Psoas muscle (tissue), 8 donors: Measurements from ENCODE around the gene ABLIM2. TPM values are rescaled to one million over a fixed set of nuclear protein-coding genes. Genes with fewer than 3 reads are reported as not detected.

Experiments used
- ATAC-seq, 4 donors: fragments of 200-7000 bp; cut with Tn5 transposase; one replicate each; pipeline ENCODE4 v1.9.1; 2020; ENCODE audit warnings: moderate library complexity in 3 of 4, mild to moderate bottlenecking in 2 of 4
- DNase-seq, 2 donors: peaks; one replicate each; pipeline ENCODE4 v3.0.0-alpha.2; 2020
- H3K27ac ChIP-seq: fragments of 200-600 bp; one replicate; pipeline ENCODE4 v1.8.0; 2022
- H3K27me3 ChIP-seq, 3 donors: fragments of 200-600 bp in 1 of 3; one replicate each; pipeline versions ENCODE4 v1.6.1 to v1.8.0; 2013 to 2022; ENCODE audit warnings: low read length in 2 of 3, mild to moderate bottlenecking in 2 of 3, moderate library complexity in 1 of 3; ENCODE audit not compliant: insufficient read depth in 3 of 3
- H3K36me3 ChIP-seq, 2 donors: fragments of 200-600 bp in 1 of 2; one replicate each; pipeline versions ENCODE4 v1.6.1 to v1.8.0; 2013 to 2022; ENCODE audit warnings: low read depth in 1 of 2, mild to moderate bottlenecking in 1 of 2, moderate library complexity in 1 of 2; ENCODE audit not compliant: insufficient read depth in 1 of 2
- H3K4me1 ChIP-seq: fragments of 200-600 bp; one replicate; pipeline ENCODE4 v1.8.0; 2022
- H3K4me3 ChIP-seq: fragments of 200-600 bp; one replicate; pipeline ENCODE4 v1.8.0; 2022; ENCODE audit warnings: mild to moderate bottlenecking
- H3K9me3 ChIP-seq: fragments of 200-600 bp; one replicate; pipeline ENCODE4 v1.8.0; 2022
- WGBS, 3 donors: extraction: QIAGEN DNeasy Blood & Tissue Kit; methylation state at CpG; one replicate each; pipeline versions ENCODE4 v1.1.6 to v1.1.7; 2013; 5-methylcytosine and 5-hydroxymethylcytosine counted together
- intact Hi-C, 2 donors: fragments of 100-400 bp; cut with DNase I; formaldehyde crosslinking; loops; one replicate each; pipeline versions ENCODE4 v1.11.0 to v1.14.2; 2022
- polyA plus RNA-seq, 3 donors: library from polyadenylated mRNA; stranded (reverse); fragments of 200-250 nt; gene quantifications; one replicate each; pipeline ENCODE4 v1.2.3, GENCODE V29; 2013
- total RNA-seq, 4 donors: library from RNA; stranded (reverse); fragmentation: NEBNext Ultra II Directional in 2 of 4; extraction: Animal tissue kit (Norgen Biotek cat#: 25700) in 2 of 4; gene quantifications; one replicate each; pipeline versions ENCODE4 v1.2.1 to v1.2.4, GENCODE V29; 2021 to 2023
- TF ChIP-seq, protein P1 (sequence below): fragments of 200-600 bp; IDR thresholded peaks from one replicate; pipeline ENCODE4 v1.8.0; 2022; ENCODE audit warnings: antibody characterized with exemption
- donor health status: healthy with polysubstance abuse.
- donor health status: DM: no; HTN: no; CAD: no; lungs with moderate emphysema.
- donor health status: Bipolar disorder and iron deficiency.
- donor health status: healthy.
- donor health status: DM: yes; HTN: yes; CAD: no.
- donor health status: DM: no; HTN: no; CAD: no.
- donor health status: DM: no; HTN: no; CAD: no.
- donor health status: DM: yes; HTN: yes; CAD: no.

The ABLIM2 gene
- total and polyA plus RNA-seq, 7 donors: 82.2 to 956 (median 292) TPM

DNA sequence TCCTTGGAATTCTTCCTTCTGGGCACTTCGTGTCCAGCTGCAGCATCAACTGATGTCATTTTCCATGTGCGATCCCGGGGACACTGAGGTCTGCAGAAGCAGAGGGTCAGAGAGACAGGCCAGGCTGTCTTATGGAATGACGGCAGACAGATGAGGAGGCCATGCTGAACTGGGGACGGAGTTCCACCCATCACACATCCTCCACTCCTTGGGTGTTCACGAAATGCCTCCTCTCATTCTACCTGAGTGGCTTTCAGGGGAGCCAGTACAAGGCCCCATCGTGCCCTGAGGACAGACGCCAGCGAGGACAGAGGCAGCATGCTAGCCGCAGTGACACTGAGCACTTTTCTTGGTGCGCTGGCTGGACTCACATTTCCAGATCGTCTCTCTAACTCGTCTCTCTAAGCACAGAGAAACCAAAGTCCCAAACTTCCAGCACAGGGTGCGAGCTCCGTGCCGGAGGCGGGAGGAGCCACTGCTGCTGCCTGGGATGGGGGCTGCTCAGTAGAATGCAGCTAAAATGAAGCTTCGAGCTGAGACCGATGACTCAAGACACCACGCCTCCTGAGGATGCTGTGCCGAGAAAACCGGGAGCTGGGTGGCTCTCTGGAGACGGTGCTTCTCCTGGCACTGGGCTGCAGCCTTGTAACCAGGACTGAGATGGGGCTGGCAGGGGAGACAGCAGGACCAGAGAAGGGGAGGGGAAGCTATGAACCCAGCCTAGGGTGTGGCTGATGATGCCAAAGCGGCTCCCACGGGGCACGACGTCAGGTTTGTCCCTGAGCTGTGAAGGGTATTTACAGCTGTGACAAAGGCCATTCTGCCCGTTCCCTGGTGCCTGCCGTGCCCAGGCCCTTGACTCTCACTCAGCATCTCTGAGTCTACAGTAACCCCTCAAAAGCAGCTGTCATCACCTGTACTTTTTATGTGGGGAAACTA, 8.2 kb downstream of the ABLIM2 start:
- Histone ChIP-seq H3K9me3 (no peaks in the 10 kb centered on the region), H3K4me1 (peaks cover 26% of the 10 kb centered on the region), H3K4me3 (no peak overlapping the region), H3K27me3 (no peaks in the 10 kb centered on the region), H3K27ac (peak overlapping the region; percentile 85), H3K36me3 (peaks cover 0 to 10% of the 10 kb centered on the region in 2 donors)
- intact Hi-C loops: no loop called here
- peak in 3 of 4 donors; percentile 29 to 61 (median 34) for ATAC-seq
- WGBS, 3 donors: 65 to 82% (median 71%) methylated on average over 29 of the region's 29 CpGs
- peak in 1 of 2 donors; percentile 70 for DNase-seq
- TF ChIP-seq, protein P1, sequence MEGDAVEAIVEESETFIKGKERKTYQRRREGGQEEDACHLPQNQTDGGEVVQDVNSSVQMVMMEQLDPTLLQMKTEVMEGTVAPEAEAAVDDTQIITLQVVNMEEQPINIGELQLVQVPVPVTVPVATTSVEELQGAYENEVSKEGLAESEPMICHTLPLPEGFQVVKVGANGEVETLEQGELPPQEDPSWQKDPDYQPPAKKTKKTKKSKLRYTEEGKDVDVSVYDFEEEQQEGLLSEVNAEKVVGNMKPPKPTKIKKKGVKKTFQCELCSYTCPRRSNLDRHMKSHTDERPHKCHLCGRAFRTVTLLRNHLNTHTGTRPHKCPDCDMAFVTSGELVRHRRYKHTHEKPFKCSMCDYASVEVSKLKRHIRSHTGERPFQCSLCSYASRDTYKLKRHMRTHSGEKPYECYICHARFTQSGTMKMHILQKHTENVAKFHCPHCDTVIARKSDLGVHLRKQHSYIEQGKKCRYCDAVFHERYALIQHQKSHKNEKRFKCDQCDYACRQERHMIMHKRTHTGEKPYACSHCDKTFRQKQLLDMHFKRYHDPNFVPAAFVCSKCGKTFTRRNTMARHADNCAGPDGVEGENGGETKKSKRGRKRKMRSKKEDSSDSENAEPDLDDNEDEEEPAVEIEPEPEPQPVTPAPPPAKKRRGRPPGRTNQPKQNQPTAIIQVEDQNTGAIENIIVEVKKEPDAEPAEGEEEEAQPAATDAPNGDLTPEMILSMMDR: no peak

DNA sequence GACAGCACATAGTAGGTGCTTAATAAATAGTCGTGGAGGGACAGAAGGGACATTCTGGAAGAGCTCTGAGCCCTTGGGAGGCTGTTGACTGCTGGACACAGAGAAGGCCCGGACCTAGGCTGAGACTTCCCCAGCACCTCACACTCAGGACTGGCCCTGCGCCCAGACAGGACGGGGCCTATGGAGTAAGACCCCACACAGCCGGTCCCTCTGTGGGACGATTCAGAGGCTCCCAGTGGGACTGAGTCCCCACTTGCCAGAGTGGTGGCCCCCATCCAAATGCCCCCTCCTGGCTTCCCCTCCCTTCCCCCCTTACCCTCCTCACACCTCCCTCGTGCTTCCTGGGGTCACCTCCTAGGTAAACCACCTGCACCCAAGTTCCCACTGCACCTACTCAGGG, 8.9 kb downstream of the ABLIM2 start:
- ATAC-seq (no peak), DNase-seq (no peak)
- intact Hi-C loops: no loop called here
- WGBS, 3 donors: 80 to 81% (median 80%) methylated on average over 7 of the region's 7 CpGs
- Histone ChIP-seq H3K4me3 (no peak overlapping the region), H3K9me3 (no peaks in the 10 kb centered on the region), H3K36me3 (peaks cover 0 to 10% of the 10 kb centered on the region in 2 donors), H3K4me1 (peaks cover 28% of the 10 kb centered on the region), H3K27ac (peak overlapping the region; percentile 85), H3K27me3 (no peaks in the 10 kb centered on the region)
- TF ChIP-seq, protein P1: no peak

DNA sequence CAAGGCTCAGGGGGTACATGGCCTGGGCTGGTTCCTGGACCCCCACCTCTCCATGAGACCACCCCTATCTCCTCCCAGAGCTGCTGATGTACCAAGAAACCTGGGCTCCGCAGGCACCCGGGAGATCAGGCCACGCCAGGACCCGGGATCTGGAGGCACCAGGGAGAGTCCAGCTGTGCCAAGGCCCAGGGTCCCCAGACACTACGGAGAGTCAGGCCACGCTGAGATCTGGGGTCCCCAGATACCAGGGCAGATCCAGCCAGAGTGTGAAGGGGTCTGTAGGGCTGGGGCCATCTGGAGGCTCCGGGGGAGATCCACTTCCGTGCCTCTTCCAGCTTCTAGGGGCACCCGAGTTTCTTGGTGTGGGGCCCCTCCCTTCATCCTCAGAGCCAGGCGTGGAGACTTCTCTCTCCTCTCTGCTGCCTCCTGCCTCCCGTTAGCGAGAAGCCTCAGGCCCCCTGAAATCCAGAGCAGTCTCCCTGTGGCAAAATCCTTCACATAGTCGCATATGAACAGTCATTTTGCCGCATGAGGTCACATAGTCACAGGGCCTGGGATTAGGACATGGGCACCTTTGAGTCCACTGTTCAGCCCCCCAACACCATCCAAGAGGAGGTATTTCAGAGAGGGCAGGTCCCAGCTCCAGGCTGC, 9.7 kb downstream of the ABLIM2 start:
- intact Hi-C loops: no loop called here
- Histone ChIP-seq H3K36me3 (peaks cover 0 to 10% of the 10 kb centered on the region in 2 donors), H3K27ac (peak overlapping the region; percentile 88), H3K4me3 (no peak overlapping the region), H3K27me3 (no peaks in the 10 kb centered on the region), H3K4me1 (peaks cover 34% of the 10 kb centered on the region), H3K9me3 (no peaks in the 10 kb centered on the region)
- 92 to 94% (median 92%) methylated on average over 14 of the region's 14 CpGs for WGBS, 3 donors
- TF ChIP-seq, protein P1: no peak
- DNase-seq (no peak), ATAC-seq (no peak)

DNA sequence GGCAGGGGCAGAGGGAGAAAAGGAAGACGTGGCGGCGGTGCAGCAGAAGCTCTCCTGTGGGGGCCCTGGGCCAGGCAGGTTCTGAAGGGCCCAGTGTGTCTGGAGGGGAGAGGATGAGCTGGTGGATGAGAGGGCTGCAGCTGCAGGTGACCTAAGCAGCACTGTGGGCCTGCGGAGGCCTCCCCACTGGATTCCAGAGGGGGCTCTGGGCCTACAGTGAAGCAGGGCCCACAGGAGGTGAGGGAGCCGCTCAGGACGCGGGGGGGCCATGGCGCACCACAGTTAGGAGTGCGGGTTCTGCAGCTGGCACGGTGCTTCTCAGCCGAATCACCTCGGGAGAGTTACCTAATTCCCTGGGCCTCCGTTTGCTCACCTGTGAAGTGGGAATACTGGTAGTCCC, 10.5 kb downstream of the ABLIM2 start:
- H3K27ac ChIP-seq: peak overlapping the region; percentile 88
- H3K4me3 ChIP-seq: no peak overlapping the region
- no peaks in the 10 kb centered on the region for H3K27me3 ChIP-seq
- peaks cover 0 to 10% of the 10 kb centered on the region in 2 donors for H3K36me3 ChIP-seq
- WGBS, 3 donors: 93 to 96% (median 95%) methylated on average over 13 of the region's 13 CpGs
- DNase-seq (no peak), ATAC-seq (no peak)
- TF ChIP-seq, protein P1: no peak
- H3K4me1 ChIP-seq: peaks cover 37% of the 10 kb centered on the region
- H3K9me3 ChIP-seq: no peaks in the 10 kb centered on the region
- intact Hi-C loops: no loop called here
